H1 (cell line): Measurements from ENCODE around the gene WEE2. TPM values are rescaled to one million over a fixed set of nuclear protein-coding genes. Genes with fewer than 3 reads are reported as not detected.

Experiments used
- CTCF ChIA-PET: fragments of 300-600 bp; sonication (Branson Sonifier 250); formaldehyde crosslinking; loops from one replicate; lab custom pipeline; 2021; ENCODE audit not compliant: partially characterized antibody; lab: Charles Lee
- POLR2A ChIA-PET: fragments of 300-600 bp; sonication (Branson Sonifier 250); formaldehyde crosslinking; loops from one replicate; lab custom pipeline; 2021; ENCODE audit warnings: inconsistent platforms; ENCODE audit not compliant: partially characterized antibody; lab: Charles Lee
- DNase-seq, 2 experiments: peaks; one replicate each; pipeline versions ENCODE4 v3.0.0 to v3.0.0-alpha.2; 2010 to 2022; ENCODE audit warnings: low spot score in 2 of 2, low read depth in 1 of 2, mixed read lengths in 1 of 2
- FAIRE-seq: peaks from 2 replicates; lab custom pipeline; 2011; peaks lifted over from hg19 to GRCh38; lab: Jason Lieb, UNC
- H2AFZ ChIP-seq: 2 replicates; pipeline ENCODE4 v1.8.1; 2012; ENCODE audit warnings: low read length, inconsistent platforms
- H2AK5ac ChIP-seq: 2 replicates; pipeline ENCODE4 v1.6.1; 2013; ENCODE audit warnings: low read depth, low read length
- H2BK120ac ChIP-seq: replicated peaks from 2 replicates; pipeline ENCODE3; 2013; ENCODE audit warnings: low read depth, low read length, inconsistent platforms
- H2BK12ac ChIP-seq: 2 replicates; pipeline ENCODE4 v1.6.1; 2013; ENCODE audit warnings: low read depth, low read length
- H2BK15ac ChIP-seq: 2 replicates; pipeline ENCODE4 v1.6.1; 2013; ENCODE audit warnings: low read length
- H2BK20ac ChIP-seq: 2 replicates; pipeline ENCODE4 v1.6.1; 2013; ENCODE audit warnings: low read length
- H2BK5ac ChIP-seq: 2 replicates; pipeline ENCODE4 v1.6.1; 2013; ENCODE audit warnings: low read depth, low read length
- H3K14ac ChIP-seq: 2 replicates; pipeline ENCODE4 v1.6.1; 2013; ENCODE audit warnings: inconsistent platforms; ENCODE audit not compliant: insufficient read length
- H3K18ac ChIP-seq: 2 replicates; pipeline ENCODE4 v1.6.1; 2013; ENCODE audit warnings: low read length; ENCODE audit errors: extremely low read depth
- H3K23ac ChIP-seq: 2 replicates; pipeline ENCODE4 v1.6.1; 2013; ENCODE audit warnings: inconsistent platforms; ENCODE audit not compliant: insufficient read length
- H3K23me2 ChIP-seq: 2 replicates; pipeline ENCODE4 v1.6.1; 2013; ENCODE audit warnings: low read depth, low read length
- H3K27ac ChIP-seq: 2 replicates; pipeline ENCODE4 v1.6.1; 2011; ENCODE audit warnings: low read depth, low read length, inconsistent platforms
- H3K27me3 ChIP-seq, 4 experiments: replicated peaks in 1 of 4; 1 replicate in 1 of 4; 2 replicates in 3 of 4; pipeline versions ENCODE4 v1.6.1 to v1.8.1; 2011 to 2013; ENCODE audit warnings: low read length in 3 of 4, mild to moderate bottlenecking in 3 of 4, inconsistent platforms in 2 of 4, mixed read lengths in 2 of 4, moderate library complexity in 1 of 4; ENCODE audit not compliant: control insufficient read depth in 3 of 4, insufficient read depth in 3 of 4; ENCODE audit errors: extremely low read depth in 1 of 4
- H3K36me3 ChIP-seq, 4 experiments: 2 replicates each; pipeline versions ENCODE4 v1.6.1 to v1.8.1; 2011 to 2013; ENCODE audit warnings: mild to moderate bottlenecking in 4 of 4, low read length in 3 of 4, moderate library complexity in 2 of 4, control low read depth in 1 of 4, inconsistent platforms in 1 of 4; ENCODE audit not compliant: insufficient read depth in 4 of 4, control insufficient read depth in 2 of 4
- H3K4ac ChIP-seq: replicated peaks from 2 replicates; pipeline ENCODE3; 2013; ENCODE audit warnings: low read length, low read depth, mixed read lengths, inconsistent platforms; ENCODE audit not compliant: insufficient read length
- H3K4me1 ChIP-seq, 4 experiments: replicated peaks in 1 of 4; 1 replicate in 1 of 4; 2 replicates in 3 of 4; pipeline versions ENCODE4 v1.6.1 to v1.8.1; 2011 to 2013; ENCODE audit warnings: low read length in 3 of 4, inconsistent platforms in 2 of 4, mixed read lengths in 1 of 4; ENCODE audit not compliant: insufficient read depth in 4 of 4, control insufficient read depth in 3 of 4
- H3K4me2 ChIP-seq, 2 experiments: 2 replicates each; pipeline versions ENCODE4 v1.6.1 to v1.8.1; 2011 to 2013; ENCODE audit warnings: low read depth in 2 of 2, low read length in 2 of 2, control low read depth in 1 of 2, inconsistent platforms in 1 of 2, mild to moderate bottlenecking in 1 of 2; ENCODE audit not compliant: insufficient read depth in 1 of 2
- H3K4me3 ChIP-seq, 4 experiments: fragments of 200-600, 300-600 bp in 1 of 4; sonication (generic), shearing (Covaris generic), sonication (Bioruptor Twin) in 1 of 4; 2 replicates each; pipeline versions ENCODE4 v1.5.1 to v1.8.1; 2011 to 2016; ENCODE audit warnings: low read length in 4 of 4, low read depth in 3 of 4, control low read depth in 2 of 4, inconsistent platforms in 2 of 4, mild to moderate bottlenecking in 2 of 4, mixed read lengths in 1 of 4, moderate library complexity in 1 of 4; ENCODE audit not compliant: insufficient read depth in 2 of 4; ENCODE audit errors: extremely low read depth in 1 of 4
- H3K56ac ChIP-seq: replicated peaks from 2 replicates; pipeline ENCODE3; 2013; ENCODE audit warnings: low read depth, mild to moderate bottlenecking, mixed read lengths, low read length, inconsistent platforms; ENCODE audit not compliant: insufficient read length
- H3K79me1 ChIP-seq: 2 replicates; pipeline ENCODE4 v1.6.1; 2013; ENCODE audit warnings: low read depth, low read length, control low read depth
- H3K79me2 ChIP-seq, 2 experiments: 2 replicates each; pipeline versions ENCODE4 v1.6.1 to v1.8.1; 2012 to 2013; ENCODE audit warnings: low read length in 2 of 2, mild to moderate bottlenecking in 2 of 2, inconsistent platforms in 1 of 2; ENCODE audit not compliant: insufficient read depth in 2 of 2, control insufficient read depth in 1 of 2
- H3K9ac ChIP-seq, 4 experiments: replicated peaks in 1 of 4; 1 replicate in 1 of 4; 2 replicates in 3 of 4; pipeline versions ENCODE4 v1.6.1 to v1.8.1; 2011 to 2013; ENCODE audit warnings: low read depth in 3 of 4, low read length in 3 of 4, control low read depth in 2 of 4, mild to moderate bottlenecking in 2 of 4, moderate library complexity in 2 of 4, inconsistent platforms in 1 of 4; ENCODE audit errors: extremely low read depth in 1 of 4
- H3K9me3 ChIP-seq, 2 experiments: 2 replicates each; pipeline versions ENCODE4 v1.6.1 to v1.8.1; 2012 to 2013; ENCODE audit warnings: mild to moderate bottlenecking in 2 of 2, moderate library complexity in 2 of 2, control low read depth in 1 of 2, inconsistent platforms in 1 of 2, low read depth in 1 of 2, low read length in 1 of 2, mixed read lengths in 1 of 2; ENCODE audit not compliant: insufficient read depth in 2 of 2
- H4K20me1 ChIP-seq, 2 experiments: replicated peaks in 1 of 2; 2 replicates each; pipeline versions ENCODE3 to v1.8.1; 2011 to 2013; ENCODE audit warnings: inconsistent platforms in 2 of 2, low read length in 2 of 2, mild to moderate bottlenecking in 1 of 2; ENCODE audit not compliant: insufficient read depth in 2 of 2, control insufficient read depth in 1 of 2
- H4K5ac ChIP-seq: 2 replicates; pipeline ENCODE4 v1.6.1; 2013; ENCODE audit warnings: low read length, low read depth, mixed read lengths, inconsistent platforms; ENCODE audit not compliant: insufficient read length
- H4K8ac ChIP-seq: 2 replicates; pipeline ENCODE4 v1.8.0; 2013; ENCODE audit warnings: mild to moderate bottlenecking, moderate library complexity, low read length, inconsistent platforms; ENCODE audit not compliant: insufficient read depth; ENCODE audit errors: extremely low read depth
- H4K91ac ChIP-seq: replicated peaks from 2 replicates; pipeline ENCODE3; 2013; ENCODE audit warnings: low read length, mixed read lengths, inconsistent platforms; ENCODE audit not compliant: insufficient read length
- EGR1 ChIP-seq: IDR thresholded peaks from 2 replicates; pipeline ENCODE4 v1.6.1; 2011; ENCODE audit warnings: low read depth, low read length, borderline replicate concordance
- FOSL1 ChIP-seq: IDR thresholded peaks from 2 replicates; pipeline ENCODE4 v1.6.1; 2011; ENCODE audit warnings: mild to moderate bottlenecking, low read depth, low read length, moderate library complexity; ENCODE audit not compliant: insufficient read depth
- GABPA ChIP-seq: IDR thresholded peaks from 2 replicates; pipeline ENCODE4 v1.6.1; 2011; ENCODE audit warnings: mild to moderate bottlenecking, low read length, moderate library complexity, borderline replicate concordance; ENCODE audit not compliant: insufficient read depth
- MAFK ChIP-seq: IDR thresholded peaks from 2 replicates; pipeline ENCODE4 v1.6.1; 2012; ENCODE audit warnings: low read depth, mild to moderate bottlenecking, improper control_type of control experiment, low read length
- TBP ChIP-seq: IDR thresholded peaks from 2 replicates; pipeline ENCODE4 v1.6.1; 2011; ENCODE audit warnings: low read depth, low read length, improper control_type of control experiment
- WGBS, 2 experiments: shearing (Covaris generic) in 1 of 2; methylation state at CpG; one replicate each; pipeline versions ENCODE4 v1.1.6 to v1.1.7; 2013 to 2015; ENCODE audit warnings: low lambda C conversion rate in 2 of 2, mixed read lengths in 2 of 2, inconsistent platforms in 1 of 2, low coverage in 1 of 2, missing lambda C conversion rate in 1 of 2; ENCODE audit not compliant: insufficient replicate concordance in 2 of 2, insufficient coverage in 1 of 2, insufficient read length in 1 of 2; ENCODE audit errors: extremely low coverage in 1 of 2, missing lambda C conversion rate in 1 of 2; 5-methylcytosine and 5-hydroxymethylcytosine counted together
- polyA plus RNA-seq, 7 experiments: library from polyadenylated mRNA; depleted of rRNA in 3 of 7; stranded (reverse) in 5 of 7; unstranded in 2 of 7; fragments of >200 nt in 5 of 7; fragments of 200-250 nt in 2 of 7; gene quantifications; 1 replicate in 5 of 7; 2 replicates in 1 of 7; 4 replicates in 1 of 7; pipeline versions ENCODE4 v1.2.1 to v1.2.3, GENCODE V29; 2011 to 2013; ENCODE audit warnings: missing spikeins in 2 of 7, mixed read lengths in 2 of 7
- total RNA-seq: library from RNA; stranded (reverse); fragmentation: NEBNext Ultra II Directional; extraction: Animal tissue kit (Norgen Biotek cat#: 25700); gene quantifications from 2 replicates; pipeline ENCODE4 v1.2.1, GENCODE V29; 2021
- TF ChIP-seq, protein P1 (sequence below): IDR thresholded peaks from 2 replicates; pipeline ENCODE4 v1.6.1; 2012; ENCODE audit warnings: inconsistent platforms
- TF ChIP-seq, protein P2 (sequence below): IDR thresholded peaks from 2 replicates; pipeline ENCODE4 v1.6.1; 2011; ENCODE audit warnings: low read length, improper control_type of control experiment

WEE2 gene
- total and polyA plus RNA-seq, 2 of the 8 experiments (the other 6 are each of a cell fraction or from before 2014, with no cell fraction given) = 0.02 TPM; not detected in 1

DNA sequence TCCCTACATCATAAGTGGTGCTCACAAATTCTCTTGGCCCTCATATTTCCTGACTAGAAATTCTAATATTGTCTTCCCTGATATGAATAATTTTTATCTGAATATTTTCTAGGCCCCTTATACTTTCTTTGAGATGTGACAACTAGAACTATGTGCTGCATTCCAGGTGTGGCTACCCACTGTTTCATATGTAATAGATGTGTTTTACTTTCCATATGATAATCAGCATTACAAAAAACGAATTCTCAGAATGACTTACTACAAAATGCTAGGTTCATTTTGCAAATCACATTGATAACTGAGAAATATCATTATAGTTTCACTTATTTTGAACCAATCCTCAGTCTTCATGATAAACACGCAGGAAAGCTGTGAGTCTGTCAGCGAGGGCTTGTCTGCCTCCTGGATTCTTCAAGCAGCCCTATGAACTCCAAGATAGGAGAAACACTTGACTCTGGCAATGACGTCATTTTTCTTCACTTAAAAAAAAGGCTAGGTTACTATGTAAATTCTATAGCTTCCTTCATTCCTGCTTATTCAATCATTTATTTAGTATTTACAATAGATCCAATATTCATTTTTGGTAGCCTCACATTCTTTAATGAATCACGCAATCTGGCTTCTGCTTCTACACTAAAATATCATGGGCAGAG lies 4.6 kb downstream of the WEE2 start:
- Histone ChIP-seq H3K4ac (no peak overlapping the region), H3K9ac (no peak overlapping the region), H3K14ac (no peak overlapping the region), H2BK120ac (no peak overlapping the region), H2BK15ac (no peak overlapping the region), H3K4me1 (peaks cover 0 to 8% (median 0%) of the 10 kb centered on the region in 4 experiments; a peak in 1 of 7 replicates), H3K79me1 (no peaks in the 10 kb centered on the region), H2BK5ac (no peak overlapping the region), H3K79me2 (no peaks in the 10 kb centered on the region), H4K20me1 (no peaks in the 10 kb centered on the region), H4K8ac (no peak overlapping the region), H3K23ac (no peak overlapping the region), H3K4me2 (no peak overlapping the region), H2BK20ac (no peak overlapping the region)
- POLR2A ChIA-PET = interaction anchor here (0.7 to 3.0 kb wide), 2 partner anchors 11 to 151 kb away, joined by 3 to 16 read pairs; partner anchors contain the start of gene DENND11
- no peak for DNase-seq
- TF ChIP-seq, protein P1, sequence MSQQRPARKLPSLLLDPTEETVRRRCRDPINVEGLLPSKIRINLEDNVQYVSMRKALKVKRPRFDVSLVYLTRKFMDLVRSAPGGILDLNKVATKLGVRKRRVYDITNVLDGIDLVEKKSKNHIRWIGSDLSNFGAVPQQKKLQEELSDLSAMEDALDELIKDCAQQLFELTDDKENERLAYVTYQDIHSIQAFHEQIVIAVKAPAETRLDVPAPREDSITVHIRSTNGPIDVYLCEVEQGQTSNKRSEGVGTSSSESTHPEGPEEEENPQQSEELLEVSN = no peak
- TF ChIP-seq, protein P2, sequence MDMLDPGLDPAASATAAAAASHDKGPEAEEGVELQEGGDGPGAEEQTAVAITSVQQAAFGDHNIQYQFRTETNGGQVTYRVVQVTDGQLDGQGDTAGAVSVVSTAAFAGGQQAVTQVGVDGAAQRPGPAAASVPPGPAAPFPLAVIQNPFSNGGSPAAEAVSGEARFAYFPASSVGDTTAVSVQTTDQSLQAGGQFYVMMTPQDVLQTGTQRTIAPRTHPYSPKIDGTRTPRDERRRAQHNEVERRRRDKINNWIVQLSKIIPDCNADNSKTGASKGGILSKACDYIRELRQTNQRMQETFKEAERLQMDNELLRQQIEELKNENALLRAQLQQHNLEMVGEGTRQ = no peak
- TF ChIP-seq TBP (no peak), FOSL1 (no peak), MAFK (no peak), GABPA (no peak), EGR1 (no peak)
- TF ChIP-seq, all 59 proteins: peak for 0
- H3K36me3 ChIP-seq = no peaks in the 10 kb centered on the region
- no peak overlapping the region for H2AK5ac ChIP-seq
- no peak overlapping the region for H2BK12ac ChIP-seq
- H3K23me2 ChIP-seq = peaks cover 3% of the 10 kb centered on the region; the same call in 1 of the 2 replicates
- no peak for FAIRE-seq
- H3K18ac ChIP-seq = no peak overlapping the region
- H4K5ac ChIP-seq = no peak overlapping the region
- CTCF ChIA-PET = interaction anchor here (0.7 to 1.4 kb wide), 2 partner anchors 26 to 58 kb away, joined by 3 to 4 read pairs; partner anchors contain the start of gene SSBP1
- no peak overlapping the region for H4K91ac ChIP-seq
- H2AFZ ChIP-seq = no peak overlapping the region
- no peaks in the 10 kb centered on the region for H3K9me3 ChIP-seq
- no peaks in the 10 kb centered on the region for H3K27me3 ChIP-seq
- H3K56ac ChIP-seq = no peak overlapping the region
- WGBS, 2 experiments = 81% methylated on average over 5 of the region's 5 CpGs; no CpG with 5 or more reads in 1 of the 2 experiments
- H3K4me3 ChIP-seq = no peak overlapping the region
- no peak overlapping the region for H3K27ac ChIP-seq
